Hematopoietic multipotent progenitor cell treated with erythropoietin and hydrocortisone succinate and interleukin-3 and kit ligand, for 17 days (in vitro differentiated cells): ENCODE data around the gene NRL.

ENCODE experiments used
- DNase-seq: peaks from one replicate; pipeline ENCODE4 v3.0.0-alpha.2; 2015; ENCODE audit warnings: low spot score

Gene NRL

DNA sequence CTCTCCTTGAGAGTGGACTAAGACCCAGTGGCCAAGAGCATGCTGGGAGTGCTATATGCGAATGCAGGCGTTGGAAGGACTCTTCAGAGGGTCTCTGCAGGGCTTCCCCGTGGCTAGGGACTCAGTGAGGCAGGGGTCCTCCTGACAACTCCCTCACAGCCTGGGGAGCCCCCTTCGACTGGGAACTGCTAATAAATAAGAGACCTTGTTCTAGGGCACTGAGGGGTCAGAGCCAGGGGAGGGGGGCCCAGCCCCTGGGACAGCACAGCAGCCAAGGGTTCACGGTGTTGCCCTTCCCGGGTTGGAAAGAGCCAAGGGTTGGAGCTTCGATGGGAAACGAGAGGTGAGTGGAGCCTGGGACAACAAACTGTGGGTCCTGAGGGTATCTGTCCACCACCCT lies 49.3 kb downstream of the NRL start:
- DNase-seq = no peak

DNA sequence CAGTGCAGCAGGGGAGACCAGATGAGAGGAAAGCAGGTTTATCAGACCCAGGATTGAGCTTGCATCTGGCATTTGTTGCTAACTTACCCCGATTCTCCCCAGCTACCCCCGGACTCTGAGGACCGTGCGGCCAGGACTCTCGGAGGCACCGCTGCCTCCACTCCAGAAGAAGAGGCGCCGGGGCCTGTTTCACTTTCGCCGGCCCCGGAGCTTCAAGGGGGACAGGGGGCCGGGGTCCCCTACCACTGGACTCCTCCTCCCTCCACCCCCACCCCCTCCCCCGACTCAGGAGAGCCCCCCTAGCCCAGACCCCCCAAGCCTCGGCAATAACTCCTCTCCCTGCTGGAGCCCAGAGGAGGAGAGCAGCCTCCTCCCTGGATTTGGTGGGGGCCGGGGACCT lies 49.9 kb downstream of the NRL start:
- no peak for DNase-seq

DNA sequence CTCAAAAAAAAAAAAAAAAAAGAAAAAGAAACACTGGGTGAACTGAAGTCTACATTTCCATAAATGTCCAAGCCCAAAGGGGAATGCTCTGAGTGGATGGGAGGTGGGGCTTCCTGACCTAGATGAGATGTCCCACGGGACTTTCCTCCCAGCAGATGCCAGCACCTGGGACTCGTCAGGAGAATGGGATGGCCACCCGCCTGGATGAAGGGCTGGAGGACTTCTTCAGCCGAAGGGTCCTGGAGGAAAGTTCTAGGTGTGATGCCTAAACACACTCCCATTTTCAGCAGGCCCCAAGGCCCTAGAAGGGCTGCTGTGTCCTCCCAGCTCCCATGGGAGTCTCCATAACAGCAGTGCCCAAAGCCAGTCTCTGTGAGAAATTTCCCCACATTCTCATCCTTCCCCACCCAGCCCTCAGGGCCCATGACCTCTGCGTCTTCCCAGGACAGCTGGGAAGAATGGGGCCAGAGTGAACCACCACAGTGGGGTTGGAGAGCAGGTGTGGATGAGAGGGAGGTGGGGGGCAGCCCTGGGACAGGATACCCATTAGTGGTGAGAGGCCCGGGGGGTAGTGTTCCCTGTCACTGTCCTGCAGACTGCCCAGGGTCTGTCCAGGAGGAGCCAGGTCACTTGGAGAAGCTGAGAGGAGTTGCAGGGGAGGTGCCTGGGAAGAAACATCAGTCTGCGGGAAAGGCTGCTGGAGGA lies 50.5 kb downstream of the NRL start:
- DNase-seq = no peak

DNA sequence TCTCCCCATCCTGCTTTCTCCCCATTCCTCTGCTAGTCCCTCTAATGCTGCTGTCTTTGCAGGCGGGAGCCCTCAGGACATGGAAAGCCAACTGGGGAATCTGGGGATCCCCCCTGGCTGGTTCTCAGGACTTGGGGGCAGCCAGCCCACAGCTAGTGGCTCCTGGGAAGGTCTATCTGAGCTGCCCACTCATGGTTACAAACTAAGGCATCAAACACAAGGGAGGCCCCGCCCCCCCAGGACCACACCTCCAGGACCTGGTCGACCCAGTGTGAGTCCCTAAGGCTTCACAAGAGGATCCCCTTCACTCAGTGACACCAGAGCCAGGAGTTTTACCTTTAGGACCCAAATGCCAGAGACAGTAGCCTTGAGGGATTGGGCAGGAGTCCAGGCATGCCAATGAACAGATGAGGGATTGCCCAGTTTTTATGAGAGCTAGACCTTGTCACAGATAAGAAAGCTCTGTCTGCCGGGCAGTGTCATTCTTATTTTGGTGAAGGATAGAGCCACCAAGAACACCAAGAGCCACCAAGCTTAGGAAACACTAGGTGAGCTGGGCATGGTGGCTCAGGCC lies 51.4 kb downstream of the NRL start:
- no peak for DNase-seq

DNA sequence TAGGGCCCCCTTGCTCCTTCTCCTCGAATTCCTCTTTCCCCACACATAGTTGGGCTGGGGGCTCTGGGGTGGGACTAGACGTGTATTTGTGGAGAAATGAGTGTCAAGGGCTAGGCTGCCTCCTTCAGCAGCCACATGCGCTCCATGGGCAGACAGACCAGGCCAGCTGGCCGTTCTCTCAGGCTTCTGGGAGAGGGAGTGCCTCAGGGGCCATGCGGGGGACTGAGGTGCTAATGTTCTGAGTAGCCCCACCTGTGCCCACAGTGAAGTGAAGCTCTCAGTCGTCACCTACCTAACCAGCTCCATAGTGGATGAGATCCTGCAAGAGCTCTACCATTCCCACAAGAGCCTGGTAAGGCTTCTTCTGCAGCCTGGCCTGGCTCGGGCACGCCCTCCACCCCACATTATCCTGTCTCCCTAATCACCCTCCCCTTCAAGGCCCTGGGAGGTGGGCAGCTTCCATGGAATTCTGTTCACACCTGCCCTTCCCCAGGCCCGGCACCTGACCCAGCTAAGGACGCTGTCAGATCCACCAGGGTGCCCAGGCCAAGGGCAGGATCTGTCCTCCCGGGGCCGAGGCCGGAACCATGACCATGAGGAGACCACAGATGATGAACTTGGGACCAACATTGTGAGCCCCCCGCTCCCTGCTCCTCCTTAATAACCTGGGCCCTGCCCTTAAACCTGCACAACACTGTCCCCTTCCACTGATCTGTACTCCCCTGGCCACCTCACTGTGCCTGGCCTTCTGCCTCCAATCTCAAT lies 52.4 kb downstream of the NRL start:
- DNase-seq = no peak

DNA sequence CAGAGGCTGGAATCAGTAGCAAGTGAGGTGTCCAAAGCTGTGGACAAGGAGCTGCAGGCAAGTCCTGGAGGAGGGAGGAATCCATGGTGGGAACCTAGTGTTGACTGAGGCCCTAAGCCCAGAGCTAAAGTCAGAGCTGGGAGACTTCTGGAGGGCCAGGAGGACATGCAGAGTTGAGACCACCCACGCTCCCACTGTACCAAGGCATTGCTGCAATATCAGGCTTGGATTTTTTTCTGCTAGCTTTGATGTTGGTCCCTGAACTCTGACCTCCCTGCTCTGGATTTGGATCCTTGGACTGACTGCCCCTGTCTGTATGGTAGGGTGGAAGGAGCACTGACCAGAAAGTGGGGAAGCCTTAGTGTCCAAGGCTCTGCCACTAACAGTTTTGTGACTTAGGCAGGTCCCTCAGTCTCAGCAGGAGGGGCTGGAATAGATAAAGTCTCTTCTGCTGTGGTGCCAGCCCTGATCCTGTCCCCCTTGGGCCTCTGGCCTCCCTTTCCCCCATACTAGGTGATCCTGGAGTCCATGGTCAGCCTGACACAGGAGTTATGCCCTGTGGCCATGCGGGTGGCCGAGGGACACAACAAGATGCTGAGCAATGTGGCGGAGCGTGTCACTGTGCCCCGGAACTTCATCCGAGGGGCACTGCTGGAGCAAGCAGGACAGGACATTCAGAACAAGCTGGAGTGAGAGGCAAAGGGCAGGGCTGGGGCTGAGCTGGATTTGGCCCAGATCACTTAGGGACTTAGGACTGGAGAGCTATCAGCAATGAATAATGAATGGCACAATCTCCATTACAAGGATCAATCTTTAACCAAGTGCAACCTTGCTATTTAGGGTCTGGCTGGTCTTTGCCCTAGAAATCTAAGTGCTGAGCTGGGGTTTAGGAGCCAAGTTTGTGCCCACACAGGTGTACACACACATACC lies 53.5 kb downstream of the NRL start:
- DNase-seq = no peak

DNA sequence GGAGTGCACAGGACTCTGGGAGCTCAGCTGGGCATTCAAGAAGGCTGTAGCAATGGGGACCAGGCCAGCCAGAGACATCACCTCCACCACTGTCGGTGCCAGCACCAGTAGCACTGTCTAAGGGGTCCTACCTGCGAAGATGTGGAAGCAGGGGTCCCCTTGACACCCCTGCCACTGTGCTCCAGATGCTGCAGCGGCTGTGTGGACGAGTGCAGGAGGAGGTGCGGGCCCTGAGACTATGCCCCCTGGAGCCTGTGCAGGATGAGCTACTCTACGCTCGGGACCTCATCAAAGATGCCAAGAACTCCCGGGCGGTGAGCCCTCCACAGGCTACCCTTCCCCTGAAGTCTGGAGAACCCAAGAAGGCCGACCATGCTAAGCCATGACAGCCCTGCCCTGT lies 54.3 kb downstream of the NRL start:
- no peak for DNase-seq

DNA sequence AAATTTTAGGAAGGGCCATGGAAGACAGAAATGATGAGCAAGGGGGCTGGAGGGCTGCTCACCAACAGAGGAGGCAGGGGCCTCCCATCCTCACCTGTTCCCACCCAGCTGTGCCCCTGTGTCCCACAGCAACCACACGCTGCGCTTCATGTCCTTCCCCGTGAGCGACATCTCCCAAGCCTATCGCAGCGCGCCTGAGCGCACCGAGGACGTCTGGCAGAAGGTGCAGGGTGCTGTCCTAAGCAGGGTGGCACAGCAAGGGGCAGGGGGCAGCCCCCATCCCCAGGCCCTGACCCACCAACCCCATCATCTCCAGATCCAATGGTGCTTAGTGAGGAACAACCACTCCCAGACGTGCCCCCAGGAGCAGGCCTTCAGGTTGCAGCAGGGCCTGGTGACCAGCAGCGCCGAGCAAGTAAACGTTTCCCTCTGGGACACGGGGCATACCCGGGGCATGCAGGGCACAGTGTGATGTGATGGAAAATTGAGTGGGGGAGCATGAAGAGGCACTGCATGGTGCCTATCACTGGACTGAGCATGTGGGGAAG lies 54.8 kb downstream of the NRL start:
- DNase-seq = no peak

DNA sequence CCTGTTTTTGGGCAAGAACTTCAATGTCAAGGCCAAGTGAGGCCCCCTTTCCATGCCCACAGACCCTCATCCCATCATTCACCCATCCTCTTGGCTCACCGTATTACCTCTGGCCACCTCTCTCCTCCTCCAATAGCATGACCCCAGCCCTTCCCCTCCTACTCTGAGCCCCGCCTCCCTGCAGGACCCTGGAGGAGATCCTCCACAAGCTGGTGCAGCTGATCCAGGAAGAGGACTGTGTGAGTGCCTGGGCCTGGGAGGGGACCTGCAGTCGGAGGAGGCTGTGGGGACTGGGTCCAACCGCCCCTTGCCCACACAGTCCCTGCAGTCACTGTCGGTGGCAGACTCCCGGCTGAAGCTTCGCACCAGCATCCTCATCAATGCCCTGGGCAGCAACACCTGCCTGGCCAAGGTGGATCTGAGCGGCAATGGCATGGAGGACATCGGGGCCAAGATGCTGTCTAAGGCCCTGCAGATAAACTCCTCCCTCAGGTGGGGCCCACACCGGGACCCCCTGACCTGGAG lies 55.7 kb downstream of the NRL start:
- no peak for DNase-seq

DNA sequence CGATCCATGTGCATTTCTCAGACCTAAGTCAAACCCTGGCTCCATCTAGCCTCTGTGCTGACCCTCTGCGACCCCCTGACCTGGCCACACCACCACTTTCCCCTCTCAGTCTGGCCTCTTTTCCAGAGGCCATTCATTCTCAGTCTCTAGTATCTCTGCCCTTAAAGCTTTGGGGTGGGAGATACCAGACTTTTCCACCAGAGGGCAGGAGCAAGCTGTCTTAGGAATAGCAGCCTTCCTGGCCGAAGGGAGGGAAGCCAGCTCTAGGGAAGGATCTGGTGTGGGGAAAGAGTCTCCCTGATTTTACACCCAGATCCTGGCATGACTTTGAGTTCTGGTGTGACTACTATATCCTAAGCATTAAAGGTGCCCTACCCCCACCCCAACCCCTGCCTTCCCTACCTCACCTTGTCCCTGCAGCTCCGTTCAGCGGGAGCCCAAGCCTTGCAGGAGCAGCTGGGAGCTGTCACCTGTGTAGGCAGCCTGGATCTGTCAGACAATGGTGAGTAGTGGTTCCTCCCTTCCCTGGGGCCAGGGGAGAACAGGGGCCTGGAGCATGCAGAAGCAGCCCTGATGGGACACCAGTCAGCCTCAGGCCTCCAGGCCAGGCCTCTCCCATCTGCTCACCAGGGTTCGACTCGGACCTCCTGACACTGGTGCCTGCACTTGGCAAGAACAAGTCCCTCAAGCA lies 56.3 kb downstream of the NRL start:
- DNase-seq = peak; percentile 78

DNA sequence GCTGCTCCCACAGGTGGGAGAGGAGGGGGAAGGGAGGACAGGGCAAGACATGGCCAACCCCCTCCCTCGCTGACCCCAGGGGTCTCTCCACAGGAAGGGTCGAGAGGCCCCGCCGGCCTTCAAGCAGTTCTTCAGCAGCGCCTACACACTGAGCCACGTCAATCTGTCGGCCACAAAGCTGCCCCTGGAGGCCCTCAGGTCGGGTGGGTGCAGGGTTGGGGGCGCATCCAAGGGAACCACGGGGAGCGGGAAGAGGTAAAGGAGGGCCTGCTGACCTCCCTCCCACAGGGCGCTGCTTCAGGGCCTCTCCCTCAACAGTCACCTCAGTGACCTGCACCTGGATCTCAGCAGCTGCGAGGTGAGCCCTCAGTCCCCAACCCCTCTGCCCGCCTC lies 56.9 kb downstream of the NRL start:
- DNase-seq = no peak

DNA sequence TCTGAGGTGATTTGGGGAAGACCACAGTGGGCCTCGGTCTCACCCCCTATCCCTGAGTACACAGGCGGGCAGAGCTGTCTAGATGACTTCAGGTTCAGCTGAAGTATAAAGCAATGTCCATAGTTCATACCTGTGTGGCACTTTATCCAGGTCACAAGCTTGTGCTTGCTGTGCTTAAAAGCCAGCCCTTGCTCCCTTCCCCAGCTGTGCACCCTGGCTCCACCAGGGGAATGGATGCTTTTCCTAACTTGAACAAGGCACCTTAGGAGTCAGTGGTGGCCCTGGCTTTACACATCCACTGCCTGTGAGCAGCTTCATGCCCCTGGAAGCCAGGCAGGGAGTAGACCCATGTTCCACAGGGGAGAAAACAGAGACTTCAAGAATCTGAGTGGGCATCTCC lies 57.5 kb downstream of the NRL start:
- DNase-seq = no peak

DNA sequence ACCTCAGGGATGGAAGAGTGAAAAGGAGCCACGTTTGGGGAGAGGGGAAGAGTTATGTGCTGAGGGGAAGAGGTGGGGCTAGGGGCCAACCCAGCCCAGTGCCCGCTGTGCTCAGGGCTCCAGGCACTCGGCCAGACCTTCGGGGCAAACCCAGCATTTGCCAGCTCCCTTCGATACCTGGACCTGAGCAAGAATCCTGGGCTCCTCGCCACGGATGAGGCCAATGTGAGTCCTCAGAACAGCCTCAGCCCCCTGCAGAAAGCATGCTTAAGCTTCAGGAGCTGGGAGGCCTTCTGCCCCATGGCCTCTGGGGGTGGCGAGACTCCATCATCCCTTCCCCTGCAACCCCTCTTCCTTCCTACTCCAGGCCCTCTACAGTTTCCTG lies 58.0 kb downstream of the NRL start:
- DNase-seq = no peak

DNA sequence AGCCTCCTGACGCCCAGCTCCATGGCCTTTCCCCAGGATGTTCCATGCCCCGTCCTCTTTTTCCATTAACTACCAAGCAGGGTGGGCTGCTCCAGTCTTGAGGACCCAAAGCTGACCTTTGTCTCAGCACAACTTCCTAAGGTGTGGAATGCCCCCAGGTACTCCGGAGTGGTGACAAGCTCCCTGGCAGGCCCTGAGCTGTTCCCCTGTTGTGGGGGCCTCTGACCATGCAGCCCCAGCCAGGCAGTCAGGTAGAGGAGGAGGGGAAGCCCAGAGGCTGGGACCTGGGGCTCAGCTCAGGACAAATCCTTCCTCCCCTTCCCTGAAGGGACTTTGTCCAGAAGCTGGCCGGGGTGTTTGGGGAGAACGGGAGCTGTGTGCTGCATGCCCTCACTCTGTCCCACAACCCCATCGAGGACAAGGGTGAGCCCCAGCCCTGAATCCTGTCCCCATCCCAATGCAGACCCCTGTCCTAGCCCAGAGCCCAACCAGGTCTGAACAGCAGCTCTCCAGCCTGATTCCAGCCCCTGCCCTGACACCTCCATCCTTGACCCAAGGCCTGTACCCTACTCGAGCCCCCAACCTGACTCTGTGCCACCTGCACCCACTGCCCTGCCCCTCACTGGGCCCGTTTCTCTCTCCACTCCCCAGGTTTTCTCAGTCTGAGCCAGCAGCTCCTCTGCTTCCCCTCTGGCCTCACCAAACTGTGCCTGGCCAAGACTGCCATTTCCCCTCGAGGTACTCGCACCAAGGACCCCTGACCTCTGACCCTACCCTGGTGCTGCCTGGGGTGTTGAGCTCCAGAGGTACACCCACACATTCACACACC lies 58.6 kb downstream of the NRL start:
- DNase-seq = no peak

DNA sequence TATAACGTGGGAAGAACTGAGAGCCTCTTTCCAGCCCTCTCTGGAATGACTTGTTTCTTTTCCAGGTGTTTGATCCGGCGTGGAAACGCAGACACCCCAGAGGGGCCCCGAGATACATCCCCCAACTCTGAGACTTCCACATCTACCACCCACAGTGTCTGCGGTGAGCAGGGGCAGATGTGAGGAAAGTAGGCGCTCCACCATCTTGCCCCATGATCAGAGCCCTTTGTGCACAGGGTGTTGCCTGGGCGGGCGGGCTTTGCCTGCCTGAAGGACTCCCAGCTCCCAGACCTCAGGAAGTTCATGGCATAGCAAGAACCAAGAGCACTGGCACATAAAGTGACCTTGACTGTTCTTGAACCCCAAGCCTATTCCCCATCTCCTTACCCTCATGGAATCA lies 60.1 kb downstream of the NRL start:
- no peak for DNase-seq

DNA sequence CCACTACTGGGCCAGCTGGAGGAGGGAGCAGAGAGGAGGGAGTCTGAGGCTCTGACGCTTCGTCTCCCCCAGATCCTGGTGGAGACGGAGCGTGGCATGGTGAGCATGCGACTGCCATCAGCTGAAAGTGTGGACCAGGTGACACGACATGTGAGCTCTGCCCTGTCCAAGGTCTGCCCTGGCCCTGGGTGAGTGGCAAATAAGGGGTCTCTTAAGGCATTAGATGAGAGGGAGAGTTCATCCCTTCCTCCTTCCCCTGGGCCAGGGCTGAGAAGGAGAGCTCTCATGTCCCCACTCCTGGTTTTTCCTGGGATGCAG lies 60.5 kb downstream of the NRL start:
- no peak for DNase-seq

DNA sequence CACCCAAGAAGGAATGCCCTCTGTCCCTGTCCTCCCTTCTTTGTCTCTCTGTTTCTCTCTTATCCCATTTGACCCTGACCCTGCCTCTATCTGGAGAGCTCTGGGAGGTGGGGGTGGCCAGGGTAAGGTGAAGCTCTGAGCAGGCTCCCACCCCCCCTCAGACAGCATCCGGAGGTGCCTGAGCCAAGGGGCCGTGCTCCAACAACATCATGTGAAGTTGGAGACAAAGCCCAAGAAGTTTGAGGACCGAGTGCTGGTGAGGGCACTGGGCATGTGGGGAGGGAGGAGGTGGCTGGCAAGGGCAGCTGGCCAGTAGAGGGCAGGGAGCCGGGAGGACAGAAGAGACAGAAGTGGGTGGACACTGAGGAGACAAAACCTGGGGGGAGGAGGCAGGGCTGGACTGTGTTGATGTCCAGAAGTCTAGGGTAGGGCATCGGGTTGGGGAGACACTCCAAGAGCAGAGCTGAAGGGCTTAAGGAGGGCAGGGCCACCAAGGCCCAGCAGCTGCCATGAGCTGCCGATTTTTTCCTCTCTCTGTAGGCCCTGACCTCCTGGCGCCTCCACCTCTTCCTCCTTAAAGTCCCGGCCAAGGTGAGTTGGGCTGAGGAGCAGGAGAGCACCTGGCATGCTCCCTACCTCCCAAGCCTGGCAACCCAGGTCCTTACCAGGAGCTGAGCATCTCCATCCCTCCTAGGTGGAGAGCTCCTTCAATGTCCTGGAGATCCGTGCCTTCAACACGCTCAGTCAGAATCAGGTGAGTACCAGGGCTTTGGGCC lies 61.0 kb downstream of the NRL start:
- no peak for DNase-seq

DNA sequence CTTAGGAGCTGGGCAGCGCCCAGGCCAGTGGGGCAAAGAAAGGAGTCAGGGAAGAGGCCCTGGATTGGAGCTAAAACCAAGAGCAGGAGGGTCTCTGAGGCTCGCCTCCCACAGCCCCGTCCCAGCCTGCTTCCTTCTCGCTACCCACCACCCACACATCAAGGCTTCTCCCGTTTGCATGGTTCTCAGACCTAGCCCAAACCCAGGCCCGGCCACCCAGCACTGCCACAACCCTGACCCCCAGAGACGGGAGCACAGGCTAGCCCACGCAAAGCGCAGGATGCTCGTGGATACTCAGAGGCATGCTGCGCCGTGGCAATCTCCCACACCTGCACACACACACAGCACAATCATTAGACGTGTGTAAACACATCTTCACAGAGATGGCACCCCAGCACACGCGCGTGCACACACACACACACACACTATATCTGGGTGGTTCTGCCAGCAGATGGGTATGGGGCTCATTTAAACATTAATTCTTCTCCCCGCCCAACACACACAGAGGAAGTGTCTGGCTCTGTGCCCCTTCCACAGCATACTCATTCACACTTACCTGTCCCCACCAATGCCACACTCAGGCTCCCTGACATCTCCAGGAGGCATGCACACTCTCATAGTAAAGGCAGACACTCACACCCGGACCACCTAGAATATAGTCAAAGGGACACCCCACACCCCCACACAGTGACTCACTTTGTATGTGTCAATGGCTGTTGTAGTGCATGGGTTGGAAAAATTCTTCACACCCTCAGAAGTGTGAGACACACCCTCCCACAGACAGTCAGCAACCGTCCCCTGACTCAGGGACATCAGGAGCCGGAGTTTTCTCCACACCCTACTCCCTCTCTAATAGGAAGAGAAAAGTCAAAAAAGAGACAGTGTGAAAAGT lies 61.8 kb downstream of the NRL start:
- no peak for DNase-seq
